Measurements from ENCODE around the gene APOE. TPM values are rescaled to one million over a fixed set of nuclear protein-coding genes. Genes with fewer than 3 reads are reported as not detected.

Gene APOE
- total RNA-seq, 1 donor from 2014 or later: 285 TPM

GRCh38 chr19:44889830-44890365 is 15.7 kb upstream of the APOE start:
- no peak for DNase-seq (ENCODE audit: low spot score in 2 of 2, unreplicated experiment in 2 of 2)

GRCh38 chr19:44890366-44891015 is 15.1 kb upstream of the APOE start:
- no peaks in the 10 kb centered on the region for H3K27me3 Mint-ChIP-seq (ENCODE audit: low read depth)
- H3K27ac Mint-ChIP-seq: peak overlapping the region; percentile 93
- H3K9me3 Mint-ChIP-seq: no peaks in the 10 kb centered on the region
- peaks cover 33% of the 10 kb centered on the region for H3K36me3 Mint-ChIP-seq
- peak in 1 of 2 experiments; percentile 99 for DNase-seq (ENCODE audit: low spot score in 2 of 2, unreplicated experiment in 2 of 2)
- H3K4me1 Mint-ChIP-seq: peaks cover 21% of the 10 kb centered on the region
- no peak for TF ChIP-seq CTCF (IDR thresholded peaks at IDR 0.05; ENCODE audit: unreplicated experiment)
- H3K4me3 Mint-ChIP-seq: peak overlapping the region; percentile 65

More at GRCh38 chr19:44889830-44890365, 15.7 kb upstream of the APOE start:
- no peaks in the 10 kb centered on the region for H3K27me3 Mint-ChIP-seq (ENCODE audit: low read depth)
- TF ChIP-seq CTCF (IDR thresholded peaks at IDR 0.05; ENCODE audit: unreplicated experiment): no peak
- H3K4me3 Mint-ChIP-seq: peak overlapping the region; percentile 65
- no peaks in the 10 kb centered on the region for H3K9me3 Mint-ChIP-seq
- H3K36me3 Mint-ChIP-seq: peaks cover 32% of the 10 kb centered on the region
- H3K27ac Mint-ChIP-seq: peak overlapping the region; percentile 93
- H3K4me1 Mint-ChIP-seq: peaks cover 24% of the 10 kb centered on the region

- peak; percentile 98 to 99 for DNase-seq (ENCODE audit: low spot score in 2 of 2, unreplicated experiment in 2 of 2)
- H3K4me3 Mint-ChIP-seq: peak within 1 kb of the TSS; percentile 80
- peaks cover 35% of the 10 kb centered on the region for H3K36me3 Mint-ChIP-seq
- no peaks in the 10 kb centered on the region for H3K9me3 Mint-ChIP-seq
- TF ChIP-seq CTCF (IDR thresholded peaks at IDR 0.05; ENCODE audit: unreplicated experiment): no peak
- H3K27me3 Mint-ChIP-seq (ENCODE audit: low read depth): no peaks in the 10 kb centered on the region
- H3K27ac Mint-ChIP-seq: peak within 1 kb of the TSS; percentile 93
- peaks cover 19% of the 10 kb centered on the region for H3K4me1 Mint-ChIP-seq
These were observed 14.3 kb upstream of the APOE start, which contains the start of gene TOMM40 for GRCh38 chr19:44891016-44891882. Gene TOMM40 (plus strand): TSS chr19:44891254. CDS start chr19:44891416, 162 bp downstream.

GRCh38 chr19:44892932-44893331 is 12.7 kb upstream of the APOE start:
- peak overlapping the region; percentile 14 for H3K27ac Mint-ChIP-seq
- DNase-seq (ENCODE audit: low spot score in 2 of 2, unreplicated experiment in 2 of 2): no peak
- no peaks in the 10 kb centered on the region for H3K9me3 Mint-ChIP-seq
- H3K4me3 Mint-ChIP-seq: peak overlapping the region; percentile 80
- H3K4me1 Mint-ChIP-seq: peaks cover 19% of the 10 kb centered on the region
- no peak for TF ChIP-seq CTCF (IDR thresholded peaks at IDR 0.05; ENCODE audit: unreplicated experiment)
- H3K27me3 Mint-ChIP-seq (ENCODE audit: low read depth): no peaks in the 10 kb centered on the region
- peaks cover 30% of the 10 kb centered on the region for H3K36me3 Mint-ChIP-seq

GRCh38 chr19:44893332-44894051 is 12.1 kb upstream of the APOE start:
- peaks cover 19% of the 10 kb centered on the region for H3K4me1 Mint-ChIP-seq
- no peak for DNase-seq (ENCODE audit: low spot score in 2 of 2, unreplicated experiment in 2 of 2)
- peaks cover 26% of the 10 kb centered on the region for H3K36me3 Mint-ChIP-seq
- peak overlapping the region; percentile 80 for H3K4me3 Mint-ChIP-seq
- no peaks in the 10 kb centered on the region for H3K27me3 Mint-ChIP-seq (ENCODE audit: low read depth)
- no peaks in the 10 kb centered on the region for H3K9me3 Mint-ChIP-seq
- TF ChIP-seq CTCF (IDR thresholded peaks at IDR 0.05; ENCODE audit: unreplicated experiment): no peak
- no peak overlapping the region for H3K27ac Mint-ChIP-seq

Measured in mesothelial cell of epicardium (in vitro differentiated cells).